ENCODE results near the gene ZNF358.

ZNF358 gene

GRCh38 chr19:7561325-7561724 is 45.4 kb downstream of the ZNF358 start:
- Histone ChIP-seq H3K27ac (ENCODE audit: poor library complexity, severe bottlenecking) (no peak overlapping the region), H3K27me3 (ENCODE audit: insufficient read depth, poor library complexity, severe bottlenecking) (no peaks in the 10 kb centered on the region), H3K4me3 (ENCODE audit: severe bottlenecking) (no peak overlapping the region), H3K9me3 (ENCODE audit: severe bottlenecking) (no peaks in the 10 kb centered on the region), H3K36me3 (ENCODE audit: low read depth) (peaks cover 5% of the 10 kb centered on the region), H3K4me1 (ENCODE audit: insufficient read depth, poor library complexity, severe bottlenecking) (no peaks in the 10 kb centered on the region)
- TF ChIP-seq CTCF (IDR thresholded peaks at IDR 0.05; ENCODE audit: poor library complexity, severe bottlenecking), result no peak
- no peak for ATAC-seq (ENCODE audit: low read depth)
- no peak for DNase-seq (ENCODE audit: low spot score)

DNA sequence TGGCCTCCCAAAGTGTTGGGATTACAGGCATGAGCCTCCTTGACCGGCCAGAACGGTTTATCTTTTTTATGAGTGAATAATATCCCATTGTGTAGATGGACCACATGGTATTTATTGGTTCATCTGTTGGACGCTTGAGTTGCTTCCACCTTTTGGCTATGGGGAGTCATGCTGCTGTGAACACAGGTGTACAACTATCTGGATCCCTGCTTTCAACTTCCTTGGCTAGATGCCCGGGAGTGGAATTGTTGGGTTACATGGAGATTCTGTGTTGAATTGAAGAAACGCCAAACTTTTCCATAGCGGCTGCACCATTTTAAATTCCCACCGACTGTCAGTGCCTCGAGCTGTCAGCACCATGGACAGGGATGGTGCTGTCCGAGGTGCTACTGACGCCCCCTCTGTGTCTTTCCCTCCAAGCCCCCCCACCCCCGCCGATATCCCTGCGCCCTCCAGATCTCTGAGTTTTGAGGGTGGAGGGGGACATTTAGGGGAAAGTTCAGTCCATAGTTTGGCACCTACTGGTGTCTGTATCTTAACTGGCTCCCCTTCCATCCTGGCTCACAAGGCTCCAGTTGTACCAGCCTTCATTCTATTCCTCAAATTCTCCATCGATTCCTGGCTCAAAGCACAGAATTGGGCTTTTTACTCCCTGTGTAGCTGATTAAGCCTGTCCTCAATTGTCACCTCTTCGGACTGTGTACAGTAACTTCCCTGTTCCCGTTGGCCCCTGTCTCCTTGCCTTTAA is 46.9 kb downstream of the ZNF358 start:
- DNase-seq (ENCODE audit: low spot score) (no peak), ATAC-seq (ENCODE audit: low read depth) (no peak)
- Histone ChIP-seq H3K36me3 (ENCODE audit: low read depth) (peaks cover 3% of the 10 kb centered on the region), H3K4me3 (ENCODE audit: severe bottlenecking) (no peak overlapping the region), H3K9me3 (ENCODE audit: severe bottlenecking) (no peaks in the 10 kb centered on the region), H3K27ac (ENCODE audit: poor library complexity, severe bottlenecking) (no peak overlapping the region), H3K4me1 (ENCODE audit: insufficient read depth, poor library complexity, severe bottlenecking) (no peaks in the 10 kb centered on the region), H3K27me3 (ENCODE audit: insufficient read depth, poor library complexity, severe bottlenecking) (no peaks in the 10 kb centered on the region)
- no peak for TF ChIP-seq CTCF (IDR thresholded peaks at IDR 0.05; ENCODE audit: poor library complexity, severe bottlenecking)

DNA sequence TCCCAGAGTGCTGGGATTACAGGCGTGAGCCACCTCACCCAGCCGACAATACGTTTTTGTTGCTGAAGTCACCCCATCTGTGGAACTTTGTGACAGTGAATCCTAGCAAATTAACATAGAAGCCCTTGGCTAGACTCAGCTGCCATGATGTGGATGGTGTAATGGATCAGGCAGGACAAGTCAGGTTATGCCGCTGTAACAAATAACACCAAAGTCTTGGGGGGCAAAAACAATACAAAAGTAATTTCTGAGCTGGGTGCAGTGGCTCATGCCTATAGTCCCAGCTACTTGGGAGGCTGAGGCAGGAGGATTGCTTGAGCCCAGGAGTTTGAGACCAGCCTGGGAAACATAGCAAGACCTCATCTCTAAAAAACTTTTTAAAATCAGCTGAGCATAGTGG is 49.0 kb downstream of the ZNF358 start:
- TF ChIP-seq CTCF (IDR thresholded peaks at IDR 0.05; ENCODE audit: poor library complexity, severe bottlenecking), result no peak
- Histone ChIP-seq H3K9me3 (ENCODE audit: severe bottlenecking) (no peaks in the 10 kb centered on the region), H3K27ac (ENCODE audit: poor library complexity, severe bottlenecking) (no peak overlapping the region), H3K4me1 (ENCODE audit: insufficient read depth, poor library complexity, severe bottlenecking) (no peaks in the 10 kb centered on the region), H3K27me3 (ENCODE audit: insufficient read depth, poor library complexity, severe bottlenecking) (no peaks in the 10 kb centered on the region), H3K36me3 (ENCODE audit: low read depth) (no peaks in the 10 kb centered on the region), H3K4me3 (ENCODE audit: severe bottlenecking) (no peak overlapping the region)
- ATAC-seq (ENCODE audit: low read depth) (no peak), DNase-seq (ENCODE audit: low spot score) (no peak)

DNA sequence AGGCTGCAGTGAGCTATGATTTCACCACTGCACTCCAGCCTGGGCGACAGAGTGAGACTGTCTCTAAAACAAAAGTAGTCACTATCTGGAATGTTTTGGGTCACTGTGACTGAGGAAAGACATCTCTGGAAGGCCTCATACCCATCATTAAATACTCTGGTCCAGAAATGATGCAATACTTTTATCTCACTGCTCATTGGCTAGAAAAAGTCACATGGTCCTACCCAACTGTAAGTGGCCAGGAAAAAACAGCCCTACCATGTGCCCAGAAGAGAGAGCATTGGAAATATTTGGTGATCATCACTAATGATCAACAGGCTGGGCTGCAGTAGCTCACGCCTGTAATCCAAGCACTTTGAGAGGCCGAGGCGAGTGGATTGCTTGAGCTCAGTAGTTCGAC is 49.4 kb downstream of the ZNF358 start:
- TF ChIP-seq CTCF (IDR thresholded peaks at IDR 0.05; ENCODE audit: poor library complexity, severe bottlenecking), result no peak
- Histone ChIP-seq H3K4me1 (ENCODE audit: insufficient read depth, poor library complexity, severe bottlenecking) (no peaks in the 10 kb centered on the region), H3K4me3 (ENCODE audit: severe bottlenecking) (no peak overlapping the region), H3K36me3 (ENCODE audit: low read depth) (no peaks in the 10 kb centered on the region), H3K27me3 (ENCODE audit: insufficient read depth, poor library complexity, severe bottlenecking) (no peaks in the 10 kb centered on the region), H3K9me3 (ENCODE audit: severe bottlenecking) (no peaks in the 10 kb centered on the region), H3K27ac (ENCODE audit: poor library complexity, severe bottlenecking) (no peak overlapping the region)
- no peak for ATAC-seq (ENCODE audit: low read depth)
- no peak for DNase-seq (ENCODE audit: low spot score)
